CD4-positive, alpha-beta T cell treated with Interleukin-21 for 1 hour (primary cell): ENCODE data around the gene SYS1.

Experiments used
- DNase-seq: peaks from one replicate; pipeline ENCODE4 v3.0.0-alpha.2; 2020

SYS1 gene

DNA sequence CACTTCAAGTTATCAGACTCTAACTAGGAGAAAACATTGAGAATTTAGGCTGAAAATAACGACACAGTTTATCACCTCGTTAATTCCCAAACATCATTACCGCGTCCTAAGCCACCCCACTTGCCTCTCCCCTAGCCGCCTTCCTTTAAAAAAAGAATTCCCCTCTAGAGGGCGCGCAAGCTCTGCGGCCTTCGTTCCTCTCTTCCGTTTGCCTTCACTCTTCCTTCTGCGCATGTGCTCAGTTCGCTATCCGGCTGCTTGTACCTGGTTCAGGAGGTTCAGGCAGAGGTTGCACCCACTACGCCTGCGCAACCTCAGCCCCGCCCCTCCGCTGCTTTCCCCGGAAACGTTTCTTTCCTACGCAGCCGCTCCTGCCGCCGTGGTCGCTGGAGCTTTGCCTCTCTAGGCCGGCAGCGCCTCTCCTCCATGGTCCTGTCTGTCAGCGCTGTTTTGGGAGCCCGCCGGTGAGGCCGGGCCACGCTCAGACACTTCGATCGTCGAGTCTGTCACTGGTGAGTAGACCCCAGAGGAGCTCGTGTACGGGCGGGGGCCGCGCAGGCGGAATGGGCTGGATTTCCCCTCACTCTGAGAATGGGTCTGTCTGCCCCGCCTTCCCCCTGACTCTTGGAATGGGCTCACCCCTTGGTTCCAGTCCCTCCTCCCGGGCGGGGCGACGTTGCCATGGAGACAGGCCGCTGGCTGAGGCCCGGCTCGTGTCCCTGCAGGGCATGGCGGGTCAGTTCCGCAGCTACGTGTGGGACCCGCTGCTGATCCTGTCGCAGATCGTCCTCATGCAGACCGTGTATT is at the start of gene SYS1:
TSS of gene SYS1 (plus strand) at position 353 of the 807 bp plus-strand sequence. CDS start at position 729, 376 bp downstream.
- DNase-seq = peak; percentile 99

DNA sequence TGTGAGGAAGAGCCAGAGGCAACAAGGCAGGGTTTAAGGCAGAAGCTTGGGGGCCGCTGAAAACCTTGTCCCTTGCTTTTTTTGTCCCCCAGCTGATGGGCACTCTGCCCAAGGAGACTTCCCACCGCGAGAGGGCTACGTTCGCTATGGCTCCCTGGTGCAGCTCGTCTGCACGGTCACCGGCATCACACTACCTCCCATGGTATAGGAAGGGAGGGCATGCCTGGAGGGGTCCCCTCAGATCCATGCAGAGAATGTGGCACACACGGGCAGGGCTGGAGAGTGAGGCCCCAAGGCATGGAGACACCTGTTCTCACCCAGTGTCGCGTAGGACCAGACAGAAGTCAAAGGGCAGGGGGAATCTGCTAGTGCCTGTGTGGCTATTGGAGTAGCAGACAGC is 49.0 kb upstream of the SYS1 start:
- DNase-seq = no peak

DNA sequence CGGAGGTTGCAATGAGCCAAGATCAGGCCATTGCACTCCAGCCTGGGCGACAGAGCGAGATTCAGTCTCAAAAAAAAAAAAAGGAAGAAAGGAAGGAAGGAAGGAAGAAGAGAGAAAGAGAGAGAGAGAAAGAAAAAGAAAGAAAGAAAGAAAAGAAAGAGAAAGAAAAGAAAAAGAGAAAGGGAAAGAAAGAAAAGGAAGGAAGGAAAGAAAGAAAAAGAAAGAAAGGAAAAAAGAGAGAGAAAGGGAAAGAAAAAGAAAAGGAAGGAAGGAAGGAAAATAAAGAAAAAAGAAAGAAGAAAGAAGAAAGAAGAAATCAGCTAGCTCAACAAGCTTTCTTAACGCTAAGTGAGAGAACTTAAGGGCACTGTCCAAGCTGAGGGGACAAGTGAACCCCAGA is 47.3 kb upstream of the SYS1 start:
- DNase-seq = no peak

DNA sequence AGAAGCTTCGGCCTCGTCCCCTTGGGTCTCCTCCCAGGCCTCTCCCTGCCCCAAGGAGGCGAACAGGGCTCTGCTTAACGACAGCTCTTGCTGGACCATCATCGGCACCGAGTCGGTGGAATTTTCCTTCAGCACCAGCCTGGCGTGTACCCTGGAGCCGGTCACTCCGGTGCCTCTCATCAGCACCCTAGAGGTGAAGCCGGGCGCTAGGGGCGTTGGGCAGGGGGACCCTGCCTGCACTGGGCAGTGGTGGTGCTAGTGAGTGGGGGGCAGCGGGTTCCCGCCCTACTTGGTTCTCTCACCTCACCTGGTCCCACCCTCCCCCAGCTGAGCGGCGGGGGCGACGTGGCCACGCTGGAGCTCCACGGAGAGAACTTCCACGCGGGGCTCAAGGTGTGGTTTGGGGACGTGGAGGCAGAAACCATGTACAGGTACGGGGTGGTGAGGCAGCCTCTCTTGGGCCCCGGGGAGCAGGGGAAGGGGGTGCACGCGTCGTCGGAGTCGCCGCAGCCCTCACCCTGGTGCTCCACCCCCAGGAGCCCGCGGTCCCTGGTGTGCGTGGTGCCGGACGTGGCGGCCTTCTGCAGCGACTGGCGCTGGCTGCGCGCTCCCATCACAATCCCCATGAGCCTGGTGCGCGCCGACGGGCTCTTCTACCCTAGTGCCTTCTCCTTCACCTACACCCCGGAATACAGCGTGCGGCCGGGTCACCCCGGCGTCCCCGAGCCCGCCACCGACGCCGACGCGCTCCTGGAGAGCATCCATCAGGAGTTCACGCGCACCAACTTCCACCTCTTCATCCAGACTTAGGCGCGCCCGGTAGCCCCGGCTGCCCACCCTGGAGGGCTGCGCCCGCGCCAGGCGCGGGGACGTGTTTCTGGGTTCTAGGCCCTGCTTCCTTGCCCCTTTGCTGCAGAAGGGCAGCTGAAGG is 46.5 kb upstream of the SYS1 start:
- DNase-seq = no peak

DNA sequence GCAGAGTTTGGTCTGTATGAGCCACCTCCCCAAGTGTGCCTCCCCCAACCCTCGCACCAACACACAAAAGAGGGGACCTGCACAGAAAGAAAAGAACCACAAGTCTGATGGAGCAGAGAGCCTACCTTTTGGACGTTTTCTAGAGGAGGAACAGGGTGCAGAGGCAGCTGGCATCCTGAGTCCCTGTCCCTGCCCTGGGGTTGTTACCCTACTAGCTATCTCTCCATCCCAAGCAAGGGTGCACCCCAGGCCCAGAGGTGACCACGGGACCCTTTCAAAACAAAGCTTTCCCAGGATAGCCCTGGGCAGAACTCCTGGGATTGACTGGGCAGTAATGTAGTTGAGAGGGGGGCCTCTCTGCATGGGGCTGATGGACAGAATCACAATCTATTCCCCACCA is 45.1 kb upstream of the SYS1 start:
- no peak for DNase-seq

DNA sequence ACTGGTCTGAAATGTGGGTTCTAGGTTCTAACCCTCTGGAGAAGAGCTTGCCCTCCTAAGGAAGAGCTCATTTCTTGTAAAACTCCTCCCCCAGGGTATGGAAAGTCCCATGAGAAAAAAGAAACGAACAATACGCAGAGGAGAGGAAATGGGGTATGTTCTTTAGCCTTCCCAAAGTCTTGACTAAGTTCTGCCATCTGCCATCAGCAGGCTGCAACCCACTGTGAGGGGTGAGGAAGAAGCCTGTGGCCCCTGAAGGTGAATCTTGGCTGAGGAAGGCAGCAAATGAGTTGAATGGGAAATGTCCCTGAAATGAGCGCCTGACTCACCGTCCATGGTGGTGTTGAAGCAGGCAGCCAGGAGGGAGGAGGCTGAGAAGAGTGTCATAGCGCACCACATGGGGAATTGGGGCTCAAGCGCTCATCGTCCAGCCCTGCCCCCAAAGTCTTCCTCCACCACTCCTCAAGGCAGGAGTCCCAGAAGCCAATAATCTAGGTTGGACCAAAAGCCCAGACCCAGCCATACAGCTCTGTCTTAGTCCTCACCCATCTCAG is 44.5 kb upstream of the SYS1 start:
- no peak for DNase-seq

DNA sequence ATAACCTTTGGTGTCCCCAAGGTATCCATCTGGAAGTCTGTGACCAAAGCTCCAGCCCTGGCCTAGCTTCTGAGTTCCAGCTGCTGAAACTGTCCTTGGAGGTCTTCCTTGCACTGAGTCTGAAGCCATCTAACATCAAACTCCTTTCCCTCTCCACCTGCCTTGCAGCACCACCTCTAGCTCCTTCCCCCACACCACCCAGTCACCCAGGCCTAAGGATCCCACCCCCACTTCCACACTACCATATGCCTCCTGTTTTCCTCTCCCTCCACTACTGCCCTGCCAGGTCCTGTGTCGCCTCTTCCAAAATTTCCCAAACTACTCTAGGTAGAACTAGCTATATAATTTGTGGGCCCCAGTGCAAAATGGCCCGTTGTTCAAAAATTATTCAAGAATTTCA is 44.0 kb upstream of the SYS1 start:
- no peak for DNase-seq

DNA sequence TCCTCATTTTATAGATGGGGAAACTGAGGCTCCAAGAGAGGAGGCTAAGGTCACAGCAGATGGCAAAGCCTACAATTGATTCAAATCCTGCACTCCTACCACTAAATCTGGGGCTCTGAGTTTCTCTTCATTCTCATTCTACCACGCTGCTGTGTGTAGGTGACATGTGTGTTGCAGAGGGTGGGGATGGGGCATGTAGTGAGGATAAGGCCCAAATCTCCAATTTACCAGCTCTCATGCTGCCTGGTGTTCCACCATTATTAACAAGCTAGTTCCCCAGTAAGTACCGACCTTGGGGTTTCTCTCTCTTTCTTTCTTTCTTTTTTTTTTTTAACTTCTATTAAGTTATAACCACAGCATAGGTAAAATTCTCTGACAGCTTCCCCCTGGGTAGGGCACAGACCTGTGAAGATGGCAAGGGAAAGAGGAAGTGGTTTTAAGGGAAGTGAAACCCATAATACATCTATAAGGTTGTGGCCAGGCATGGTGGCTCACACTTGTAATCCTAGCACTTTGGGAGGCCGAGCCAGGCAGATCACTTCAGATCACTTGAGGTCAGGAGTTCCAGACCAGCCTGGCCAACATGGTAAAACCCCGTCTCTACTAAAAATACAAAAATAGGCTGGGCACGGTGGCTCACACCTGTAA is 41.9 kb upstream of the SYS1 start:
- DNase-seq = peak; percentile 39

DNA sequence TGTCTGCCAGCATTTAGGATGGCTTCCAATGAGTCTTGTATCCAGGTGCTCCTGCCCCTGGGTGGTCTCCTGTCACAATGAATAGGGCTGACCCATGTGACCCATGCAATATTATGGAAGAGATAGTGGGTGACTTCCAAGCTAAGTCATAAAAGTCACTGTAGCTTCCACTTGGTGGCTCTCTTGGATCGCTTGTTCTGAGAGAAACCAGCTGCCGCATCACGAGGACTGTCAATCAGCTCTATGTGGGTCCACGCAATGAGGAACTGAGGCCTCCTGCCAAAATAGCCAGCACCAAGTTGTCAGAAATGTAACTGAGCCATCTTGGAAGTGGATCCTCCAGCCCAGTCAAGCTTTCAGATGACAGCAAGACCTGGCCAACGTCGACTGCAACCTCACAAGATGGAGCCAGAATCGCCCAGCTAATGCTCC is 40.0 kb upstream of the SYS1 start:
- peak; percentile 18 for DNase-seq

DNA sequence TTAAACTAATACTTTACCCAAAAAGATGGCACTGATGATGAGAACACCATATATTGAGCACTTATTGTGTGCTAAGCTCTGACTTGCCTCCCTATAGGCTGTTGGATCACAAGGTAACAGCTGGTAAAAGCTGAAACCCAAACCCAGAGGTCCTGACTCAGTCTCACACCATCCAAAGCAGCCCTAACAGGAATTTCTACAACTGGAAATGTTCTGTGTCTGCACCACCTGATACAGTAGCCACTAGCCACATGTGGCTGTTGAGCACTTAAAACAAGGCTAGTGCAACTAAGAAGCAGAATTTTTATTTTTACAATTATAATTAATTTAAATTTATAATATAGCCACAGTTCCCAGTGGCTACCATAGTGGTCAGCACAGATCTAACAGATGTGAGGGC is 39.2 kb upstream of the SYS1 start:
- no peak for DNase-seq

DNA sequence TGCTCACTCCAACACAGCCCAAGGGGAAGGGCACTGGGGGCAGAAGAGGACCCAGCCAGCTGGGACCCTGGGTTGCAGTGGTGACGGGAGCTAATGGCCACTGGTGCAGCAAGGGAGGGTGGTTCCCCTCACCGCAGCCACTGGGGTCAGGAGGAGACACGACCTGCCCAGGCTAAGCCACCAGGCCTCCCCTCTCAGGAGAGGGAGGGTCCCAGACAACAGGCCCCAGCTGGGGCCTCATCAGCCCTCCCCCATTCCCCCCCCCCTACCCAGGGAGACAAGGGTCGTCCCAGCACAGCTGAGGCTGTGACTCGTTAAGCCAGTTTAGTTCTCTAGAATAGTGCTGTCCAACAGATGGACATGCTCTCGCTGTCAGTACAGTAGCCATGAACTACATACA is 37.6 kb upstream of the SYS1 start:
- DNase-seq = no peak

DNA sequence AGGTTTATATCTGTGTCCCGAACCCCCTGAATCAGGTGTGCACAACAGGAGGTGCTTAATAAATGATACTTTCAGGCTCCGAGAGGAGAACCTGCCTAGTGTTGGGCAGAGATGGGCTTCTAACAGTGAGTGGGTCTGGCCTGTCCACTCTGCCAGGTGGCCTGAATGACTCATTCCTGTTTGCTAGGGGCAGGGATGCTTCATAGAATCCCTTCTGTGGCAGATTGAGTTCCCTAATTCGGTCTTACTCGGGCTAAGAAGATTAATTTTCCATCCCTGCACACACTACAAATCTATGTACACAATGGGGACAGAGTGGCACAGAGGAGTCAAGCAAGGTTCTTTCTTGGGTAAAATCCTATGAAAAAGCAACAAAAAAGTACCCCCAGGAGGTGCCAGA is 34.5 kb upstream of the SYS1 start:
- DNase-seq = no peak

DNA sequence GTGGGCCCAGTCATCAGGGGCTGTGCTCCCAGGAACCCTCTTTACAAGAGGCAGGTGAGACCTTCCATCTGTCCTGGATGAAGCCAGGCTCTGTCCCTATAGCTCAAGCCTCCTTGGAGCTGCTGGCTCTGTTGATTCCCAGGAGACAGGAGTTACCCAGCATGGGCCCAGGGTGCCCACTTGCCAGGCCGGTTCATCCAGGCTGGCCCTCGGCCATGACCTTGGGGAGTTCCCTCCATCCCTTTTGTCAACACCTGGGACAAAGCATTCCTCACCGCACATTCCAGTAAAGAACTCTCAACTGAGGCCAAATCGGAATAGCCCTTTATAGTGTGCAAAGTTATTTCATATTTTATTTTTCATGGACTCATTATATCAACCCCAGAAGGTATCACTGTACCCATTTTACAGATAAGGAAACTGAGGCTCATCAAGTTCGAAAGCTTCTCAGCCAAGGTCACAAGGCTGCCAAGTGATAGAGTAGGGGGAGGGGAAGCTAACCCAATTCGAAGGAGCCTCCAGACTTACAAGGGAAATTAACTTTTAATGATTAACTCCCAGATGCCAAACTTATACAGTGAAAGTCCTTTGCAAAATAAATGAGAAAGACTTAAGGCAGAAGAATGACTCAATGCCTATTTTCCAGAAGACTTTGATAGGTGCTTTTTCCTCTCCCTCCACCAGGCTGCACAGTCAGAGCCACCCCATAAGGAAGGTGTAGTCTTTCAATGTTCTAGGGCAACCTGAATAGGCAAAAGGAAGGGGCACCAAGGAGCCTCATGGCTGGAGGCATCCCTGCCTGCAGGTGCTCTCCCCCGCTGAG is 33.2 kb upstream of the SYS1 start:
- no peak for DNase-seq

DNA sequence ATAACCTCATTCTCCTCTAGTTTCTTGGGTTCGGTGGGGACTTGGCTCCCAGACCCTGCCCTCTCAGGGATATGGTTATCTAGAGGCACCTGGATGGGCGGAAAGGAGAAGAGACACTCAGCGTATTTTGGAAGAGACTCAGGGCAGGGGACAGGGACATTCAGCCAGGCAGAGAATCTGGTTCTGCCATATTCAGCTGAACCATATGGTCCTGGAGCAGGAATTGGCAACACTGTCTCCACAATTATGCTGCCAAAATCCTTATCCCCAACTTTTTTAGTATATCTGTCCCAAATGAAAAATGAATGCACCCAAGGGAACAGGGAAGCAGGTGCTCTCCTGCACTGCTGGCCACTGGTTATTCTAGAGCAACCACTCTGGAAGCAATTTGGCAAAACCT is 32.5 kb upstream of the SYS1 start:
- no peak for DNase-seq

DNA sequence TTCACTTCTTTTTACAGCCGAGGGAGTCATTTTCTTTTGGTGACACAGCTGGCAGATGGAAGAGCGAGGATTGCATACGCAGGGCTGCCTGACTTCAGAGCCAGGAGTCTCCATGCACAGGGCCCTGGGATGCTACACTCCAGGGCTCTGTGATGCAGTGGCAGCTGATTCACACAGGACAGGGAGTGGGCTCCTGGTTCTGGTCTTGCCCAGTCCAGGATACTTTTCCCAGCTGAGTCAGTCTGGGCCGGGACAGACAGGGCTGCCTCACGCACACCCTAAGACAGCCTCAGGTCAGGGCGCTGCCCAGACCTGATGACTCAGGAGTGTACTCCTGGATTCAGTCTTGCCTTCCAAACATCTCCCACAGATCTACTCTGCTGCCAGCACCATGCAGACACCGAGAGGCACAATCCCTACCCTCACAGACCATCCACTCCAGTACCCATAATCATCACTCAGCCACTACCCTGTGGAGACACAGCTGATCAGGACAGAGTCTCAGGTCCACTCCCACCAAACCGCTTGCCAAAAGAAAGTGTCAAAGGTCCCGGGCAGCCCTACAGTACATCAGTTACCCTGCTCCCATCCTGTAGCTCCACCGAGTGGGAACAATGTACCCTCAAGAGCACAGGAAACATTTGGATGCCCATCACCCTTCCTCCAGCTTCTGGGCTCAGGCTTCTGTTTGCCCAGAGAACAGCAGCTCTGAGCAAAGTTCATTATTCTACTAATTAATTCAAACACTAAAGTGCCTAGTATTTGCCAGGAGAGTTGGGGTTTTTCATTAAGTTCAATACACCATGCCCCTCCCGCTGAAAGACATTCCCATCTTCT is 26.2 kb upstream of the SYS1 start:
- DNase-seq = no peak

DNA sequence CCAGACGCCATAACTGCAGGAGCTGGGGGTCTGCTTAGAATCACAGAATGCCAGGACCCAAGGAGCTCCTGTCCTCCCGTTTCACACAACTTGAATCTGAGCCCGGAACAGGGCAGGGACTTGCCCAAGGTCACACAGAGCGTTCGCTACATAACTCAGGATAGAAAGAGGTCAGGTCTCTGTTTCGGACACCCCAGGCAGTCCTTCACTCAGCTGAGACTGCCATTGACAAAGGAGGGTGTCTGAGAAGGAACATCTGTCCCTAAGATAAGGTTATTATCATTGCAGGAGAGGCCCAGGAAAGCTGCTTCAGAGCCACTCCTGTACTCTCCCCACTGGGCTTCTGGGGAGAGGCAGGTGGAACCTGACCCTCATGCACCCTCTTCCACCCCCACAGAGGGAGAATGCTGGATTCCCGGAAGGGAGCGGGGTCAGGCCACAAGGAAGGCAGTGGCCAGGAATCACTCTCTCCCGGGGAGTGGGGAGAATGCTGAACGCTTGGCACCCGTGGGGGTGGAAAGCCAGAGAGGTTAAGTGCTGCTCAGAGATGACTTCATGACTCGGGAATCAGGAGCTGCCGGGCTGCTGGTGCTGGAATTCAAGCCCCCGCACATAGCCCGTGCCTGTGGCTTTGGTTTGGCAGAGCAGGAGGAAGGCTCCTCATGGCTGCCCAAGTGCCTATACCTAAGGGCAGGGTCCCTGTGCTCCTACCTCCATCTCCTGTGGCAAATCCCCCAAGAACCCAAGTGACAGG is 25.4 kb upstream of the SYS1 start:
- no peak for DNase-seq

DNA sequence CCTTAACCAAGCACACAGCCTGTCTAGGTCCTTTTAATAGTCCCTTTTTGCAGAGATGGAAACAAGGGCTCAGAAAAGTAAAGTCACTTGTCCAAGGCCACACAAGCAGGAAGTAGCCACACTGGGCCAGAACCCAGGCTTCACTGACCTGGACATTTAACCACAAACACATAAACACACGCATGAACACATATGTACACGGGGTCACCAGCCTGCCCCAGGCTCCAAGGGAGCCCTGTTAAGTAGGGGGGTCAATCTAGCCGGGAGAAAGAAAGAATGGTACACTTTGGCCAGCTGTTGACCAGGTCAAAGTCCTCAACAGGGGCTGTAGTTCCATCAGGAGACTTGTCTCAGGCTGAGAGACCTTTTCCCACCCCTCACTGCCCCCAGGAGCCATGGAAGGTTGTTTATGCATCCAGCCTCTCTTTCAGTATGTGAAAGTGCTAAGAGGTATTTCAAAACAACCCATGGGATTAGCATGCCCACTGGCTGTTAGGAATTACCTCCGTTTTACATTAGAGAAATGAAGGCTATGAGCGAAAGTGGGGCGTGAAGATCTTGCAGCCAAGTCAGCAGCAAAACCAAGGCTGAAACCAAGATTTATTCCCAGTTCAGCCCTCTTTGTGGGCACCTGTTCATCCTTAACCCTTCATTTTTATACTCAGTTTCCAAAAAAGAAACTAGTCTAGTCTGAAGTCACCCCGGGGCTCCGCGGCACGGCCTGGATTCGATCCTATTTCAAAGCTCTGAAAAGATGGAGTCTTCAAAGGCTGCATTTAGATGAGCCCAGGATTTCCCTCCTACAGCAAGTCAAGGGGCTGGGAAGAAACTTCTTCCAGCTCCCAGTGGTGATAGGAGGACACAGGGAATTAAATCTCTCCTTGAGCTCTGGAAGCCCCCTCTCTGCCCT is 24.6 kb upstream of the SYS1 start:
- no peak for DNase-seq

DNA sequence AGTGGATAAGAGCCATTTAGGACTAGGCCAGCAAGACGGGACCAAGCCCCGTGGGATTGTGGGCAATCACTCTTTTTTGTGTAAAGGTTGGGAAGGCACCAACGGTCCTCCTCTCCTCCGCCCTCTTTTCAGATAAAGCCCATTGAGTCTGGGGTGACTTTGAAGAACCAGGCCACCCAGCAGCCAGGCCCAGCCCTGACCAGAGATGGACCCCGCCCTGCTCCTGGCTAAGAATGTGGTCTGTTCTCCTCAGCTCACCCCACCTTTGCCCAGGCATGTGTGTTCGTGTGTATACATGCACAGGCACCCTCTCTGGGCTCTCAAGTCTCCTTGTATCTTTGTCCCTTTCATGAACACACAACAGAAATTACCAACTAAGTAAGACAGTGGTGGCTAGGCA is 23.9 kb upstream of the SYS1 start:
- DNase-seq = no peak

DNA sequence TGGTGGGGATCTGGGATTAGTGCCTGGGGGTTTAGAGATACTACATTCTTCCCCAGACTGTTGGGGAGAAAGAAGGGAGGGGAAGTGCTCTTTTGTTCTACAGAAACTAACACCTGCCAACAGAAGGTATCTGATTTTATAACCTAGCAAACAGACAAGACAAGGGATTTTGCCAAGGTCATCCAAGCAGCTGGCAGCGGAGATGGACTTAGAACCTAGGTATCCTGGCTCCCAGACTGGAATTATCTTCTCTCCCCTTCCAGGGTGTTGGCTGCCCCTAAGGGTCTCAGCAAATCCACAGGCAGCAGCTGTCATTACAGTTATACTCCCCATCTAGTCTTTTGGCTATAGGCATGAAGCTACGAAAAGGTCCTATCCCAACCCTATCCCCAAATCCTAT is 23.2 kb upstream of the SYS1 start:
- no peak for DNase-seq
